SK-N-SH treated with all-trans-retinoic acid at 6 μM for 48 hours (cell line): Measurements from ENCODE around the gene REEP1.

ENCODE experiments used
- ESRRG ChIP-seq: fragments of 250-450 bp; sonication (Bioruptor Pico); IDR thresholded peaks from 2 replicates; pipeline ENCODE4 v1.6.1; 2021; ENCODE audit warnings: mild to moderate bottlenecking
- TOX ChIP-seq: fragments of 250-450 bp; sonication (Bioruptor Pico); IDR thresholded peaks from 2 replicates; pipeline ENCODE4 v1.8.0; 2021; ENCODE audit warnings: mild to moderate bottlenecking, moderate library complexity, borderline replicate concordance
- ZFP3 ChIP-seq: fragments of 250-450 bp; sonication (Bioruptor Pico); IDR thresholded peaks from 2 replicates; pipeline ENCODE4 v1.5.0; 2020; ENCODE audit warnings: mild to moderate bottlenecking, moderate library complexity
- ZFP30 ChIP-seq: fragments of 450-650 bp; formaldehyde crosslinking; IDR thresholded peaks from 2 replicates; pipeline ENCODE4 v1.5.0; 2022; ENCODE audit warnings: mild to moderate bottlenecking, moderate library complexity
- ZNF565 ChIP-seq: fragments of 450-650 bp; formaldehyde crosslinking; conservative IDR thresholded peaks from 2 replicates; pipeline ENCODE4 v1.5.0; 2020; ENCODE audit warnings: low read depth, mild to moderate bottlenecking, moderate library complexity
- TF ChIP-seq, protein P1 (sequence below): fragments of 250-450 bp; sonication (Bioruptor Pico); IDR thresholded peaks from 2 replicates; pipeline ENCODE4 v1.8.0; 2020; ENCODE audit warnings: mild to moderate bottlenecking, moderate library complexity, borderline replicate concordance
- TF ChIP-seq, protein P2 (sequence below): fragments of 250-450 bp; sonication (Bioruptor Pico); IDR thresholded peaks from 2 replicates; pipeline ENCODE4 v1.5.1; 2020; ENCODE audit warnings: low read depth, mild to moderate bottlenecking, moderate library complexity

DNA sequence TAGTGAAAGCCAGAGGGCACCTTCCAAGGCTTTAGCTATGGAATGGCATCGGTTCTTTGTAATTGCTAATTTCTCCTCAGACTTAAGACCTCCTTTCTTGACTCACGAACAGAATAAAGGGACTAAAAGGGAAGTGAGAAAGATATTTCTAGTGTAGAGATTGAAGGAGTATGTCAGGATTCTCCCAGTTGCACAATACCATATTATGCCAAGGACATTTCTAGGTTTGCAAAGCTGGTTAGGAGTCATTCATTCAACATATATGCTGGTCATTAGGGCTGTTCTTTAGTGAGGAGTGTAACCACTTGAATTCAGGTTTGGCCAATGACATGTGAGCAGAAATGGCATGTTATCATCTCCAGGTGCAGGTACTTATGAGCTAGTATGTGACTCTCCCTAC, 7.4 kb downstream of the REEP1 start:
- TF ChIP-seq ZNF565 (CRISPR knock-in tag) (no peak), ZFP30 (CRISPR knock-in tag) (no peak), ZFP3 (CRISPR knock-in tag) (no peak), ESRRG (CRISPR knock-in tag) (no peak), TOX (CRISPR knock-in tag) (no peak)
- TF ChIP-seq, protein P1, sequence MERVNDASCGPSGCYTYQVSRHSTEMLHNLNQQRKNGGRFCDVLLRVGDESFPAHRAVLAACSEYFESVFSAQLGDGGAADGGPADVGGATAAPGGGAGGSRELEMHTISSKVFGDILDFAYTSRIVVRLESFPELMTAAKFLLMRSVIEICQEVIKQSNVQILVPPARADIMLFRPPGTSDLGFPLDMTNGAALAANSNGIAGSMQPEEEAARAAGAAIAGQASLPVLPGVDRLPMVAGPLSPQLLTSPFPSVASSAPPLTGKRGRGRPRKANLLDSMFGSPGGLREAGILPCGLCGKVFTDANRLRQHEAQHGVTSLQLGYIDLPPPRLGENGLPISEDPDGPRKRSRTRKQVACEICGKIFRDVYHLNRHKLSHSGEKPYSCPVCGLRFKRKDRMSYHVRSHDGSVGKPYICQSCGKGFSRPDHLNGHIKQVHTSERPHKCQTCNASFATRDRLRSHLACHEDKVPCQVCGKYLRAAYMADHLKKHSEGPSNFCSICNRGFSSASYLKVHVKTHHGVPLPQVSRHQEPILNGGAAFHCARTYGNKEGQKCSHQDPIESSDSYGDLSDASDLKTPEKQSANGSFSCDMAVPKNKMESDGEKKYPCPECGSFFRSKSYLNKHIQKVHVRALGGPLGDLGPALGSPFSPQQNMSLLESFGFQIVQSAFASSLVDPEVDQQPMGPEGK (CRISPR knock-in tag): no peak
- TF ChIP-seq, protein P2, sequence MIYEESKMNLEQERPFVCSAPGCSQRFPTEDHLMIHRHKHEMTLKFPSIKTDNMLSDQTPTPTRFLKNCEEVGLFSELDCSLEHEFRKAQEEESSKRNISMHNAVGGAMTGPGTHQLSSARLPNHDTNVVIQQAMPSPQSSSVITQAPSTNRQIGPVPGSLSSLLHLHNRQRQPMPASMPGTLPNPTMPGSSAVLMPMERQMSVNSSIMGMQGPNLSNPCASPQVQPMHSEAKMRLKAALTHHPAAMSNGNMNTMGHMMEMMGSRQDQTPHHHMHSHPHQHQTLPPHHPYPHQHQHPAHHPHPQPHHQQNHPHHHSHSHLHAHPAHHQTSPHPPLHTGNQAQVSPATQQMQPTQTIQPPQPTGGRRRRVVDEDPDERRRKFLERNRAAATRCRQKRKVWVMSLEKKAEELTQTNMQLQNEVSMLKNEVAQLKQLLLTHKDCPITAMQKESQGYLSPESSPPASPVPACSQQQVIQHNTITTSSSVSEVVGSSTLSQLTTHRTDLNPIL (CRISPR knock-in tag): no peak
